ENCODE results near the gene TPCN2. TPM values are rescaled to one million over a fixed set of nuclear protein-coding genes. Genes with fewer than 3 reads are reported as not detected.

Gene TPCN2
- total and polyA plus RNA-seq, 2 of the 8 experiments (the other 6 are each of a cell fraction or from before 2014, with no cell fraction given): 9.7 to 18.6 TPM

GRCh38 chr11:69055598-69056516, 7.1 kb downstream of the TPCN2 start (continued):
- no peak for TF ChIP-seq CHD7 (IDR thresholded peaks at IDR 0.05; ENCODE audit: insufficient replicate concordance, low read length)
- TF ChIP-seq KDM1A (IDR thresholded peaks at IDR 0.05; ENCODE audit: borderline replicate concordance, low read length): no peak
- no peak for TF ChIP-seq SIRT6 (IDR thresholded peaks at IDR 0.05; ENCODE audit: low read length)
- TF ChIP-seq KDM5A (IDR thresholded peaks at IDR 0.05; ENCODE audit: low read length): no peak
- TF ChIP-seq FOSL1 (IDR thresholded peaks at IDR 0.05; ENCODE audit: insufficient read depth, low read depth, low read length): no peak
